Measurements from ENCODE around the gene SRC. TPM values are rescaled to one million over a fixed set of nuclear protein-coding genes. Genes with fewer than 3 reads are reported as not detected.

The SRC gene
- total RNA-seq, 6 experiments from 2014 or later, result 22.0 to 35.6 (median 24.6) TPM

GRCh38 chr20:37327748-37328147 lies 18.2 kb upstream of the SRC start:
- Mint-ChIP-seq H3K27ac (peak overlapping the region; percentile 91), H3K9me3 (peaks cover 2% of the 10 kb centered on the region; the same call in 1 of the 2 replicates), H3K4me3 (peak overlapping the region; percentile 64), H3K4me1 (ENCODE audit: low read depth) (peaks cover 48% of the 10 kb centered on the region), H3K27me3 (ENCODE audit: insufficient read depth) (no peaks in the 10 kb centered on the region), H3K36me3 (ENCODE audit: low read depth) (peaks cover 4% of the 10 kb centered on the region)
- no peak for TF ChIP-seq CTCF (IDR thresholded peaks at IDR 0.05)
- DNase-seq, result peak; percentile 81

- no peaks in the 10 kb centered on the region for H3K36me3 Mint-ChIP-seq (ENCODE audit: low read depth)
- peak overlapping the region; percentile 91 for H3K27ac Mint-ChIP-seq
- no peak for DNase-seq
- H3K9me3 Mint-ChIP-seq, result no peaks in the 10 kb centered on the region
- no peak for TF ChIP-seq CTCF (IDR thresholded peaks at IDR 0.05)
- peaks cover 42% of the 10 kb centered on the region for H3K4me1 Mint-ChIP-seq (ENCODE audit: low read depth)
- peak overlapping the region; percentile 64 for H3K4me3 Mint-ChIP-seq
- H3K27me3 Mint-ChIP-seq (ENCODE audit: insufficient read depth), result no peaks in the 10 kb centered on the region
These were observed 17.6 kb upstream of the SRC start for GRCh38 chr20:37328149-37328945.

GRCh38 chr20:37329481-37330165 lies 16.3 kb upstream of the SRC start:
- H3K4me1 Mint-ChIP-seq (ENCODE audit: low read depth), result peaks cover 29% of the 10 kb centered on the region
- no peaks in the 10 kb centered on the region for H3K9me3 Mint-ChIP-seq
- H3K27me3 Mint-ChIP-seq (ENCODE audit: insufficient read depth), result no peaks in the 10 kb centered on the region
- no peak for TF ChIP-seq CTCF (IDR thresholded peaks at IDR 0.05)
- no peaks in the 10 kb centered on the region for H3K36me3 Mint-ChIP-seq (ENCODE audit: low read depth)
- no peak overlapping the region for H3K4me3 Mint-ChIP-seq
- H3K27ac Mint-ChIP-seq, result no peak overlapping the region
- DNase-seq, result no peak

GRCh38 chr20:37330316-37330715 lies 15.6 kb upstream of the SRC start:
- Mint-ChIP-seq H3K36me3 (ENCODE audit: low read depth) (no peaks in the 10 kb centered on the region), H3K9me3 (no peaks in the 10 kb centered on the region), H3K4me3 (no peak overlapping the region), H3K27me3 (ENCODE audit: insufficient read depth) (no peaks in the 10 kb centered on the region), H3K4me1 (ENCODE audit: low read depth) (peaks cover 29% of the 10 kb centered on the region), H3K27ac (no peak overlapping the region)
- no peak for TF ChIP-seq CTCF (IDR thresholded peaks at IDR 0.05)
- no peak for DNase-seq

- no peak overlapping the region for H3K4me3 Mint-ChIP-seq
- H3K9me3 Mint-ChIP-seq, result no peaks in the 10 kb centered on the region
- peaks cover 39% of the 10 kb centered on the region for H3K4me1 Mint-ChIP-seq (ENCODE audit: low read depth)
- H3K27me3 Mint-ChIP-seq (ENCODE audit: insufficient read depth), result no peaks in the 10 kb centered on the region
- no peak for TF ChIP-seq CTCF (IDR thresholded peaks at IDR 0.05)
- H3K27ac Mint-ChIP-seq, result no peak overlapping the region
- no peaks in the 10 kb centered on the region for H3K36me3 Mint-ChIP-seq (ENCODE audit: low read depth)
- DNase-seq, result no peak
These were observed 14.7 kb upstream of the SRC start for GRCh38 chr20:37331060-37331857.
